HepG2 (cell line): Measurements from ENCODE around the gene UBE2U. TPM values are rescaled to one million over a fixed set of nuclear protein-coding genes. Genes with fewer than 3 reads are reported as not detected.

Experiments
- ATAC-seq: fragments of 200-7000 bp; cut with Tn5 transposase; 3 replicates; pipeline ENCODE4 v1.9.1; 2020; ENCODE audit warnings: mild to moderate bottlenecking, moderate library complexity
- BruUV-seq: library from RNA; stranded (reverse); fragments of 400-500 nt; replicated peaks from 2 replicates; lab custom pipeline; 2021; lab: Mats Ljungman, UMichigan
- CTCF ChIA-PET: fragments of 300-600 bp; formaldehyde crosslinking; extraction: SDS; loops from one replicate; lab custom pipeline; 2021; ENCODE audit warnings: low total read pairs, inconsistent platforms, low intra/inter-chr PET ratio; lab: Yijun Ruan, JAX
- POLR2A ChIA-PET: fragments of 350-600 bp; sonication (Branson Sonifier 250); formaldehyde crosslinking; loops from one replicate; lab custom pipeline; 2020; ENCODE audit warnings: antibody characterized with exemption, inconsistent platforms; lab: Yijun Ruan, JAX
- DNase-seq: peaks from one replicate; pipeline ENCODE4 v3.0.0-alpha.2; 2015; ENCODE audit warnings: low spot score
- FAIRE-seq: peaks from 3 replicates; lab custom pipeline; 2011; peaks lifted over from hg19 to GRCh38; lab: Jason Lieb, UNC
- H2AFZ ChIP-seq: one replicate; pipeline ENCODE4 v1.6.1; 2011; ENCODE audit warnings: low read length, inconsistent platforms
- H3K27ac ChIP-seq: fragments of 300-600 bp; 3 replicates; pipeline ENCODE4 v1.8.0; 2011; ENCODE audit warnings: mixed run types, mild to moderate bottlenecking, mixed read lengths, low read length, inconsistent platforms; ENCODE audit not compliant: insufficient read depth; ENCODE audit errors: extremely low read length
- H3K27me3 ChIP-seq, 2 experiments: fragments of 200-600 bp in 1 of 2; 2 replicates in 1 of 2; 3 replicates in 1 of 2; pipeline versions ENCODE4 v1.6.0 to v1.8.0; 2011; ENCODE audit warnings: low read length in 2 of 2, mild to moderate bottlenecking in 2 of 2, moderate library complexity in 2 of 2, inconsistent platforms in 1 of 2; ENCODE audit not compliant: insufficient read depth in 2 of 2, control insufficient read depth in 1 of 2
- H3K36me3 ChIP-seq, 2 experiments: fragments of 200-600 bp in 1 of 2; replicated peaks in 1 of 2; 2 replicates in 1 of 2; 3 replicates in 1 of 2; pipeline versions ENCODE4 v1.5.1 to v1.8.0; 2011; ENCODE audit warnings: low read length in 2 of 2, inconsistent platforms in 1 of 2; ENCODE audit not compliant: insufficient read depth in 2 of 2, control insufficient read depth in 1 of 2
- H3K4me1 ChIP-seq: 2 replicates; pipeline ENCODE4 v1.5.1; 2012; ENCODE audit warnings: low read length, inconsistent platforms; ENCODE audit not compliant: insufficient read depth
- H3K4me2 ChIP-seq: 2 replicates; pipeline ENCODE4 v1.6.0; 2011; ENCODE audit warnings: low read depth, low read length, inconsistent platforms
- H3K4me3 ChIP-seq, 3 experiments: fragments of 200-600 bp in 1 of 3; sonication (generic), shearing (Covaris generic) in 1 of 3; replicated peaks in 1 of 3; 2 replicates each; pipeline ENCODE4 v1.5.1; 2011 to 2016; ENCODE audit warnings: low read length in 3 of 3, inconsistent platforms in 2 of 3, low read depth in 2 of 3, mild to moderate bottlenecking in 2 of 3, control low read depth in 1 of 3, mixed read lengths in 1 of 3; ENCODE audit not compliant: insufficient read depth in 1 of 3
- H3K79me2 ChIP-seq: one replicate; pipeline ENCODE4 v1.6.1; 2011; ENCODE audit warnings: low read length, inconsistent platforms; ENCODE audit not compliant: insufficient read depth
- H3K9ac ChIP-seq: 2 replicates; pipeline ENCODE4 v1.6.0; 2011; ENCODE audit warnings: mild to moderate bottlenecking, low read depth, low read length, inconsistent platforms; ENCODE audit not compliant: insufficient read depth
- H3K9me3 ChIP-seq: 2 replicates; pipeline ENCODE4 v1.5.1; 2012; ENCODE audit warnings: mild to moderate bottlenecking, low read length
- H4K20me1 ChIP-seq: 2 replicates; pipeline ENCODE4 v1.6.0; 2011; ENCODE audit warnings: inconsistent platforms, mild to moderate bottlenecking, low read length, moderate library complexity; ENCODE audit not compliant: insufficient read depth
- CC2D1A ChIP-seq: sonication (generic); formaldehyde crosslinking; IDR thresholded peaks from 2 replicates; pipeline ENCODE4 v1.8.1; 2023; ENCODE audit warnings: mild to moderate bottlenecking, missing genetic modification reagents
- EED ChIP-seq: sonication (generic); formaldehyde crosslinking; IDR thresholded peaks from 2 replicates; pipeline ENCODE4 v1.5.0; 2020; ENCODE audit warnings: mild to moderate bottlenecking, missing genetic modification reagents
- HBP1 ChIP-seq: IDR thresholded peaks from 2 replicates; pipeline ENCODE4 v1.6.1; 2016; ENCODE audit warnings: low read depth, control low read depth
- KLF13 ChIP-seq: sonication (generic); formaldehyde crosslinking; IDR thresholded peaks from 2 replicates; pipeline ENCODE4 v1.4.0; 2020; ENCODE audit warnings: mild to moderate bottlenecking, missing genetic modification reagents
- MTF1 ChIP-seq: sonication (generic); formaldehyde crosslinking; IDR thresholded peaks from 2 replicates; pipeline ENCODE4 v1.5.0; 2020; ENCODE audit warnings: missing genetic modification reagents
- PCBP1 ChIP-seq: fragments of 200-400 bp; formaldehyde crosslinking; IDR thresholded peaks from 2 replicates; pipeline ENCODE4 v1.6.1; 2017; ENCODE audit warnings: mild to moderate bottlenecking, low read depth, low read length, borderline replicate concordance
- REST ChIP-seq, 2 experiments: IDR thresholded peaks; 2 replicates each; pipeline ENCODE4 v1.6.1; 2011 to 2012; ENCODE audit warnings: low read length in 2 of 2, borderline replicate concordance in 1 of 2, low read depth in 1 of 2, mild to moderate bottlenecking in 1 of 2, moderate library complexity in 1 of 2
- TEAD3 ChIP-seq: optimal IDR thresholded peaks from 2 replicates; pipeline ENCODE3; 2016; ENCODE audit warnings: borderline replicate concordance
- ZNF557 ChIP-seq: sonication (generic); formaldehyde crosslinking; IDR thresholded peaks from 2 replicates; pipeline ENCODE4 v1.4.0; 2020; ENCODE audit warnings: missing genetic modification reagents
- ZNF639 ChIP-seq: conservative IDR thresholded peaks from 2 replicates; pipeline ENCODE4 v1.6.1; 2018; ENCODE audit warnings: missing genetic modification reagents
- WGBS: methylation state at CpG from one replicate; pipeline ENCODE4 v1.1.6; 2017; ENCODE audit warnings: low lambda C conversion rate; 5-methylcytosine and 5-hydroxymethylcytosine counted together
- in situ Hi-C: cut with HindIII; loops from 2 replicates; pipeline ENCODE4 v1.10.0; 2017; ENCODE audit warnings: low pct_unique_long_range_greater_than_20kb; ENCODE audit not compliant: extremely low pct_ligation_motif_present
- intact Hi-C: fragments of 100-400 bp; cut with micrococcal nuclease; formaldehyde crosslinking; loops from one replicate; pipeline ENCODE4 v1.10.0; 2022; ENCODE audit not compliant: unreplicated experiment
- polyA plus RNA-seq, 8 experiments: library from polyadenylated mRNA; depleted of rRNA in 3 of 8; stranded (reverse) in 7 of 8; unstranded in 1 of 8; fragments of >200 nt; fragmentation: Illumina TruSeq in 4 of 8; extraction: Trizol in 4 of 8; gene quantifications; 2 replicates each; pipeline versions ENCODE4 v1.2.1 to v1.2.3, GENCODE V29; 2011 to 2016; ENCODE audit warnings: low read depth in 4 of 8, missing spikeins in 1 of 8, mixed read lengths in 1 of 8; ENCODE audit not compliant: insufficient read depth in 1 of 8
- total RNA-seq, 5 experiments: library from RNA; depleted of rRNA; stranded (reverse); fragments of >200 nt; fragmentation: Illumina TruSeq; extraction: Trizol; gene quantifications; 2 replicates each; pipeline ENCODE4 v1.2.3, GENCODE V29; 2016; ENCODE audit warnings: low read depth in 1 of 5

The UBE2U gene
- total and polyA plus RNA-seq, 2 of the 13 experiments (the other 11 are each of a cell fraction or from before 2014, with no cell fraction given): not detected

- TF ChIP-seq REST (IDR thresholded peaks at IDR 0.05; ENCODE audit: borderline replicate concordance in 1 of 2, low read depth in 1 of 2, low read length in 2 of 2) (no peak), MTF1 (CRISPR knock-in tag) (no peak), EED (CRISPR knock-in tag) (no peak), CC2D1A (no peak)
These were observed 78.9 kb downstream of the UBE2U start (continued) for GRCh38 chr1:64282351-64282750.

- DNase-seq (no peak), ATAC-seq (no peak), FAIRE-seq (no peak)
- no peaks in the 10 kb centered on the region for H3K4me1 ChIP-seq
- H3K4me3 ChIP-seq: no peak overlapping the region
- H3K79me2 ChIP-seq: no peaks in the 10 kb centered on the region
- TF ChIP-seq KLF13 (CRISPR knock-in tag) (no peak), ZNF639 (CRISPR knock-in tag) (no peak), HBP1 (no peak), PCBP1 (no peak), TEAD3 (no peak), ZNF557 (CRISPR knock-in tag) (no peak)
- H3K9ac ChIP-seq: no peak overlapping the region
- no TSS peak for BruUV-seq
- no peaks in the 10 kb centered on the region for H4K20me1 ChIP-seq
- intact Hi-C loops: no loop called here
- H3K36me3 ChIP-seq: no peaks in the 10 kb centered on the region
- H3K9me3 ChIP-seq: no peaks in the 10 kb centered on the region
- no peak overlapping the region for H2AFZ ChIP-seq
- in situ Hi-C loops: no loop called here
- CTCF ChIA-PET: no interaction called here
- H3K4me2 ChIP-seq: no peak overlapping the region
- POLR2A ChIA-PET: no interaction called here
- H3K27ac ChIP-seq: no peak overlapping the region
- peaks cover 0 to 3% of the 10 kb centered on the region in 2 experiments; a peak in 1 of 5 replicates for H3K27me3 ChIP-seq
- WGBS: 3% methylated on average over 3 of the region's 3 CpGs
These were observed 83.6 kb downstream of the UBE2U start for GRCh38 chr1:64287071-64287470.
